Endothelial cell of umbilical vein (primary cell): ENCODE measurements around the gene ILKAP. TPM values are rescaled to one million over a fixed set of nuclear protein-coding genes. Genes with fewer than 3 reads are reported as not detected.

Experiments
- BruUV-seq: library from RNA; stranded (reverse); fragments of 400-500 nt; replicated peaks from 2 replicates; lab custom pipeline; 2021; lab: Mats Ljungman, UMichigan
- CTCF ChIA-PET: fragments of 300-600, 350-600 bp; sonication (Branson Sonifier 250); formaldehyde crosslinking; loops from one replicate; lab custom pipeline; 2021; ENCODE audit warnings: antibody characterized with exemption, inconsistent platforms; lab: Charles Lee
- POLR2A ChIA-PET: fragments of 300-600, 350-600 bp; sonication (Branson Sonifier 250); formaldehyde crosslinking; loops from one replicate; lab custom pipeline; 2021; ENCODE audit warnings: antibody characterized with exemption, inconsistent platforms; lab: Charles Lee
- DNase-seq: peaks from one replicate; pipeline ENCODE4 v3.0.0-alpha.2; 2011; ENCODE audit warnings: low read depth, low spot score
- FAIRE-seq: peaks from 2 replicates; lab custom pipeline; 2011; peaks lifted over from hg19 to GRCh38; lab: Jason Lieb, UNC
- H2AFZ ChIP-seq: 2 replicates; pipeline ENCODE4 v1.6.0; 2012; ENCODE audit warnings: low read depth, low read length, control low read depth, inconsistent platforms
- H3K27ac ChIP-seq: 2 replicates; pipeline ENCODE4 v1.5.1; 2011; ENCODE audit warnings: low read depth, mild to moderate bottlenecking, control low read depth, low read length, moderate library complexity; ENCODE audit not compliant: insufficient read depth
- H3K27me3 ChIP-seq, 2 experiments: 2 replicates each; pipeline versions ENCODE4 v1.6.0 to v1.6.1; 2011; ENCODE audit warnings: low read length in 2 of 2, mixed read lengths in 1 of 2; ENCODE audit not compliant: control insufficient read depth in 2 of 2, insufficient read depth in 2 of 2
- H3K36me3 ChIP-seq, 2 experiments: 2 replicates in 1 of 2; 3 replicates in 1 of 2; pipeline ENCODE4 v1.5.1; 2011; ENCODE audit warnings: low read length in 2 of 2, mild to moderate bottlenecking in 1 of 2, moderate library complexity in 1 of 2; ENCODE audit not compliant: control insufficient read depth in 2 of 2, insufficient read depth in 2 of 2; ENCODE audit errors: extremely low read depth in 1 of 2
- H3K4me1 ChIP-seq: 3 replicates; pipeline ENCODE4 v1.5.1; 2011; ENCODE audit warnings: mild to moderate bottlenecking, low read length; ENCODE audit not compliant: control insufficient read depth, insufficient read depth; ENCODE audit errors: extremely low read depth
- H3K4me2 ChIP-seq: 2 replicates; pipeline ENCODE4 v1.6.1; 2011; ENCODE audit warnings: low read length, control low read depth, mixed read lengths; ENCODE audit not compliant: insufficient read depth
- H3K4me3 ChIP-seq, 3 experiments: fragments of 200-600 bp in 1 of 3; sonication (generic), shearing (Covaris generic) in 1 of 3; replicated peaks in 1 of 3; 2 replicates each; pipeline ENCODE4 v1.5.1; 2011 to 2016; ENCODE audit warnings: control low read depth in 3 of 3, low read length in 3 of 3, mild to moderate bottlenecking in 2 of 3, inconsistent platforms in 1 of 3, low read depth in 1 of 3, moderate library complexity in 1 of 3; ENCODE audit not compliant: insufficient read depth in 1 of 3
- H3K79me2 ChIP-seq: 2 replicates; pipeline ENCODE4 v1.6.0; 2012; ENCODE audit warnings: low read length, inconsistent platforms; ENCODE audit not compliant: control insufficient read depth, insufficient read depth
- H3K9ac ChIP-seq: replicated peaks from 2 replicates; pipeline ENCODE3; 2011; ENCODE audit warnings: low read length, control low read depth; ENCODE audit not compliant: insufficient read depth; ENCODE audit errors: extremely low read depth
- H3K9me1 ChIP-seq: replicated peaks from 3 replicates; pipeline ENCODE4 v1.6.0; 2011; ENCODE audit warnings: mild to moderate bottlenecking, low read length; ENCODE audit not compliant: control insufficient read depth, insufficient read depth; ENCODE audit errors: extremely low read depth
- H3K9me3 ChIP-seq: replicated peaks from 2 replicates; pipeline ENCODE4 v1.5.1; 2012; ENCODE audit warnings: low read length, inconsistent platforms; ENCODE audit not compliant: control insufficient read depth, insufficient read depth
- H4K20me1 ChIP-seq: replicated peaks from 2 replicates; pipeline ENCODE3; 2011; ENCODE audit warnings: mild to moderate bottlenecking, low read length; ENCODE audit not compliant: control insufficient read depth, insufficient read depth; ENCODE audit errors: extremely low read depth
- CTCF ChIP-seq, 2 donors: IDR thresholded peaks; 1 replicate in 1 of 2; 2 replicates in 1 of 2; pipeline ENCODE4 v1.5.1; 2011; ENCODE audit warnings: low read length in 2 of 2, mild to moderate bottlenecking in 2 of 2, moderate library complexity in 2 of 2, control low read depth in 1 of 2, inconsistent platforms in 1 of 2, low read depth in 1 of 2; ENCODE audit not compliant: insufficient read depth in 1 of 2; ENCODE audit errors: extremely low read depth in 1 of 2
- EZH2 ChIP-seq: IDR thresholded peaks from 2 replicates; pipeline ENCODE4 v1.6.1; 2012; ENCODE audit warnings: borderline replicate concordance, low read depth, mild to moderate bottlenecking, moderate library complexity, low read length, inconsistent platforms; ENCODE audit not compliant: severe bottlenecking
- FOS ChIP-seq: IDR thresholded peaks from 2 replicates; pipeline ENCODE4 v1.6.1; 2011; ENCODE audit warnings: mild to moderate bottlenecking, low read length, moderate library complexity, borderline replicate concordance; ENCODE audit not compliant: insufficient read depth
- GATA2 ChIP-seq: IDR thresholded peaks from 2 replicates; pipeline ENCODE4 v1.7.0; 2011; ENCODE audit warnings: low read depth, mild to moderate bottlenecking, moderate library complexity, mixed read lengths, low read length; ENCODE audit not compliant: insufficient read length, insufficient read depth
- JUN ChIP-seq: IDR thresholded peaks from 2 replicates; pipeline ENCODE4 v1.6.1; 2011; ENCODE audit warnings: borderline replicate concordance, low read depth; ENCODE audit not compliant: insufficient read length, insufficient read depth
- MYC ChIP-seq: IDR thresholded peaks from one replicate; pipeline ENCODE4 v1.6.1; 2011; ENCODE audit warnings: mild to moderate bottlenecking, low read depth, low read length
- POLR2A ChIP-seq: IDR thresholded peaks from 2 replicates; pipeline ENCODE4 v1.6.1; 2012; ENCODE audit warnings: low read depth, mild to moderate bottlenecking, control low read depth, low read length
- POLR2AphosphoS5 ChIP-seq: IDR thresholded peaks from 2 replicates; pipeline ENCODE4 v1.6.1; 2012; ENCODE audit warnings: low read depth, mild to moderate bottlenecking, control low read depth, low read length, moderate library complexity; ENCODE audit not compliant: insufficient read depth
- dilution Hi-C: fragments of 300-500 bp; cut with MboI; formaldehyde crosslinking; loops from one replicate; pipeline ENCODE4 v1.15.0; 2019; ENCODE audit warnings: low sequenced_read_pairs; ENCODE audit not compliant: extremely low pct_ligation_motif_present
- intact Hi-C: fragments of 100-400 bp; cut with micrococcal nuclease; formaldehyde crosslinking; loops from one replicate; pipeline ENCODE4 v1.10.0; 2022
- polyA plus RNA-seq, 4 experiments: library from polyadenylated mRNA; depleted of rRNA in 3 of 4; stranded (reverse) in 3 of 4; unstranded in 1 of 4; fragments of >200 nt; gene quantifications; 2 replicates each; pipeline versions ENCODE4 v1.2.1 to v1.2.3, GENCODE V29; 2011 to 2012; ENCODE audit warnings: missing spikeins in 1 of 4
- total RNA-seq: library from RNA; stranded (reverse); gene quantifications from 2 replicates; pipeline ENCODE4 v1.2.3, GENCODE V29; 2021
- TF ChIP-seq, protein P1 (sequence below): IDR thresholded peaks from 2 replicates; pipeline ENCODE4 v1.6.1; 2011; ENCODE audit not compliant: insufficient read depth, insufficient read length

ILKAP gene
- total and polyA plus RNA-seq, 2 donors (not counting 3 experiments of a cell fraction or from before 2014, with no cell fraction given), result 49.2 to 49.8 TPM

GRCh38 chr2:238235856-238236255, 32.4 kb upstream of the ILKAP start:
- no peak overlapping the region for H3K9ac ChIP-seq
- DNase-seq (no peak), FAIRE-seq (no peak)
- no peaks in the 10 kb centered on the region for H3K9me1 ChIP-seq
- no peak overlapping the region for H3K27ac ChIP-seq
- H3K4me2 ChIP-seq, result no peak overlapping the region
- H3K9me3 ChIP-seq, result no peaks in the 10 kb centered on the region
- H4K20me1 ChIP-seq, result no peaks in the 10 kb centered on the region
- no peak overlapping the region for H2AFZ ChIP-seq
- intact Hi-C loops (loop anchor here (10.0 kb wide), 1 partner anchor 171 kb away; the partner anchor contains the start of gene SCLY), dilution Hi-C loops (no loop called here)
- CTCF ChIA-PET, result interaction anchor here (0.8 to 3.2 kb wide), 2 partner anchors 27 to 33 kb away, joined by 3 to 10 read pairs; no protein-coding TSS in a partner anchor
- TF ChIP-seq JUN, result no peak
- TF ChIP-seq EZH2, result no peak
- TF ChIP-seq POLR2A, result no peak
- TF ChIP-seq POLR2AphosphoS5, result no peak
- TF ChIP-seq, protein P1, sequence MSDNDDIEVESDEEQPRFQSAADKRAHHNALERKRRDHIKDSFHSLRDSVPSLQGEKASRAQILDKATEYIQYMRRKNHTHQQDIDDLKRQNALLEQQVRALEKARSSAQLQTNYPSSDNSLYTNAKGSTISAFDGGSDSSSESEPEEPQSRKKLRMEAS, result no peak
- TF ChIP-seq CTCF (IDR thresholded peaks at IDR 0.05; ENCODE audit: extremely low read depth in 1 of 2, insufficient read depth in 1 of 2, low read depth in 1 of 2, low read length in 2 of 2), result no peak
- no peak for TF ChIP-seq GATA2
- TF ChIP-seq FOS, result no peak
- TF ChIP-seq MYC, result no peak
- POLR2A ChIA-PET, result no interaction called here
- H3K27me3 ChIP-seq, result peaks cover 12 to 15% of the 10 kb centered on the region in 2 experiments
- BruUV-seq, result no TSS peak
- no peaks in the 10 kb centered on the region for H3K79me2 ChIP-seq
- no peak overlapping the region for H3K4me3 ChIP-seq
- H3K36me3 ChIP-seq, result no peaks in the 10 kb centered on the region
- H3K4me1 ChIP-seq, result peaks cover 3% of the 10 kb centered on the region
